ENCODE data around the gene IQCK. TPM values are rescaled to one million over a fixed set of nuclear protein-coding genes. Genes with fewer than 3 reads are reported as not detected.

IQCK gene
- total RNA-seq, 1 donor from 2014 or later = not detected

DNA sequence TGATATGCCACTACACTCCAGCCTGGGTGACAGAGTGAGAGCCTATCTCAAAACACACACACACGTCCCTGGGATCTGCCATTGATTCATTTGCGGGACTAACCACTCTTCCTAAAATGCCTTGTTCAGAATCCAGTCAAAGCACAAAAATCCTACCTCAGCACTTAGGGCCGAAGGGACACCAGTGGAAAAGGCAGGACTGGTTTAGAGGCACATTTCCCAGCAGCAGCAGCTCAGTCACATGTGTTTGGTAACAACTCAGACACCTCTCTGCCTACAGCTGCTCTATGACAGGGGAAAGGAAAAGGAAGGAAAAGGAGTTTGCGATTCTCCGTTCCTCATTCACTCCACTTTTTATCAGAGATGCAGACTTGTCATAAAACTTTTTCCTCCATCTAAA, 12.2 kb upstream of the IQCK start:
- intact Hi-C loops (cut with DNase I) = no loop called here
- no peaks in the 10 kb centered on the region for H3K9me3 ChIP-seq
- no peak for DNase-seq (ENCODE audit: low spot score in 2 of 2)
- no peaks in the 10 kb centered on the region for H3K4me1 ChIP-seq
- H3K4me3 ChIP-seq = no peak overlapping the region
- H3K36me3 ChIP-seq = peaks cover 27 to 75% of the 10 kb centered on the region in 2 donors
- H3K27ac ChIP-seq = no peak overlapping the region
- TF ChIP-seq CTCF (IDR thresholded peaks at IDR 0.05) = no peak
- H3K27me3 ChIP-seq = no peaks in the 10 kb centered on the region

GRCh38 chr16:19706846-19707245, 11.2 kb upstream of the IQCK start:
- intact Hi-C loops (cut with DNase I) = no loop called here
- no peak for DNase-seq (ENCODE audit: low spot score in 2 of 2)
- no peak overlapping the region for H3K27ac ChIP-seq
- no peaks in the 10 kb centered on the region for H3K27me3 ChIP-seq
- no peaks in the 10 kb centered on the region for H3K4me1 ChIP-seq
- H3K9me3 ChIP-seq = no peaks in the 10 kb centered on the region
- no peak for TF ChIP-seq CTCF (IDR thresholded peaks at IDR 0.05)
- H3K36me3 ChIP-seq = peaks cover 27 to 76% of the 10 kb centered on the region in 2 donors
- no peak overlapping the region for H3K4me3 ChIP-seq

- TF ChIP-seq CTCF (IDR thresholded peaks at IDR 0.05) = no peak
- intact Hi-C loops (cut with DNase I) = no loop called here
- Histone ChIP-seq H3K4me1 (no peaks in the 10 kb centered on the region), H3K27me3 (no peaks in the 10 kb centered on the region), H3K4me3 (no peak overlapping the region), H3K36me3 (peaks cover 19 to 72% of the 10 kb centered on the region in 2 donors), H3K27ac (no peak overlapping the region), H3K9me3 (no peaks in the 10 kb centered on the region)
- DNase-seq (ENCODE audit: low spot score in 2 of 2) = no peak
These were observed 10.3 kb upstream of the IQCK start for GRCh38 chr16:19707569-19708295.

DNA sequence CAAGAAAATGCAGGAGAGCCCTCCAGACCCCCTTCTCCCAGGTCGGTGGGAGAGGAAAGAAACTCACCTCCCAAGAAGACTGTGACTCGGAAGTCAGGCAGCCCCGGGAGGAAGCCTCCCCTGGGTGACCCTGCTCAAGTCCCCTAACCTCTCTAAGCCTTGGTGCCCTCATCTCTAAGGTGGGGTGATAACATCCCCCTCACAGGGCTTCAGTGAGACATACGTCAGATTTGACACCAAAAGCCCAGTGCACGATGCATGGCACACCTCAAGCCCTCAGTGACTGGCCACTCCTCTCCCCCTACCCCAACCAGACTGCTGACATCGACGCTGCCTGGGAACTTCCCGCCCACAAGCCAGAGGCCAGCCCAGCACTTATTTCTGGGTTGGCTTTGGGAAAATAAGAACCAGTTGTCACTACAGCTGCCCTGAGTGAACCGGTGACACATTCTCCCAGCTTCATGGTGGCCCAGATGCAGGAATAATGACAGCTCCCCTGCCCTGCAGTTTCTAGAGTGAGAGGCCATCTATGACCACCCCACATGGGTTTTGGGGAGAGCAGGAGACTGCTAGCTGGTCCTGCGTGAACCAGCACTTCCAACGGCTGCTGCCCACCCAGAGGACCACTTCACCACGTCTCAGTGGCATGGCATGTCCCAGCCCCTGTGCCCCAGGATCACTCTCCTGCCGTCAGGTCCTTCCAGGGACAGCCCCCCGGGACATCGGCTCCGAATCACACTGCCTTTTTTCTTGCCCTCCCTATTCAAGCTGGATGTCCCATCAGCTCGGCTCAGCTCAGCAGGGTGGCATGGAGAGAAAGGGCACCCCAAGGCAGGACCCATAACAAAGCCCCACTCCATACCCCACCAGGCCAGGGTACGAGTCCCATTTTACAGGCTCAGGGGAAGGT, 9.5 kb upstream of the IQCK start:
- Histone ChIP-seq H3K36me3 (peaks cover 19 to 63% of the 10 kb centered on the region in 2 donors), H3K4me3 (no peak overlapping the region), H3K27me3 (no peaks in the 10 kb centered on the region), H3K4me1 (no peaks in the 10 kb centered on the region), H3K27ac (no peak overlapping the region), H3K9me3 (no peaks in the 10 kb centered on the region)
- no peak for DNase-seq (ENCODE audit: low spot score in 2 of 2)
- intact Hi-C loops (cut with DNase I) = no loop called here
- no peak for TF ChIP-seq CTCF (IDR thresholded peaks at IDR 0.05)

- no peak for DNase-seq (ENCODE audit: low spot score in 2 of 2)
- H3K4me1 ChIP-seq = no peaks in the 10 kb centered on the region
- no peak overlapping the region for H3K4me3 ChIP-seq
- intact Hi-C loops (cut with DNase I) = no loop called here
- H3K9me3 ChIP-seq = no peaks in the 10 kb centered on the region
- H3K27ac ChIP-seq = no peak overlapping the region
- no peak for TF ChIP-seq CTCF (IDR thresholded peaks at IDR 0.05)
- H3K27me3 ChIP-seq = no peaks in the 10 kb centered on the region
- peaks cover 21 to 62% of the 10 kb centered on the region in 2 donors for H3K36me3 ChIP-seq
These were observed 8.5 kb upstream of the IQCK start for GRCh38 chr16:19709381-19710136.
